GM18907 (cell line): Measurements from ENCODE around the gene RAD51B.

Experiments used
- ATAC-seq: cut with Tn5 transposase; IDR thresholded peaks from one replicate; pipeline ENCODE4 v1.9.1; 2021; ENCODE audit warnings: mild to moderate bottlenecking, moderate library complexity; ENCODE audit not compliant: unreplicated experiment

RAD51B gene

GRCh38 chr14:68394118-68394763 is 574.7 kb downstream of the RAD51B start:
- ATAC-seq = no peak

DNA sequence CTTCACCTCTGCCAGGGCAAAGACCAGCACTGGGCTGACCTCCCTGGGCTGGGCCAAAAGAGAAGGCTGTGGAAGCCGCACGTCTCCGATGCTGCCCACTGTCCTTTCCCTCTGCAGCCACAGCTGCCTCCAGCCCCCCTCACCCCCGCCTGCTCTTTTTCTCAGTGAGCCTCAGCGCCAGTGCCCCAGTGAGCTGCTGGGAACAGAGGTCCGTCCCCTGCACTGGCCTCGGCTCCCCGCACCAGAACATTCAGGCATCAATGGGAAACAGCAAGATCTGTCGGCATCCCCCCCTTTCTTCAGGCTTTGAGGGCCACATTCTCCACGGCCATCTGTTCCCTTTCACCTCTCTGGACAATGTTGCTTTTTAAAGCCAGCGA is 575.2 kb downstream of the RAD51B start:
- no peak for ATAC-seq

DNA sequence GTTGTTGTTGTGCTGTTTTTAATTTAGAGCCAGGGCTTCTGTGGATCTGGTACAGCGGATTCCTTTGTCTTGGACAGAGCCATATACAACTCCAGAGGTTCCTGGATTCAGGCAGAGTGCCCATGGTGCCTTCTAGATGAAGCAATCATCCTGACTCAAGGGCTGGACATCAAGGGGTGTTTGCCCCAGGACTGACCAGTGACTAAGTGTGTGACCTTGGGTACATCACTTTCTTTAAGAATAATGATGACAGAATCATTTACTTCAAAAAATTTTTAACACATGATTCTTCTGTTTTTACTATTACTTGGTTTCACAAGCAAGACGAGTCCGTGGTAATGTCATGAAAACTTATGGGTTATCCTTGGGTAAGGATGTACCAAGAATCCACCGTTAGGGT is 576.0 kb downstream of the RAD51B start:
- no peak for ATAC-seq

DNA sequence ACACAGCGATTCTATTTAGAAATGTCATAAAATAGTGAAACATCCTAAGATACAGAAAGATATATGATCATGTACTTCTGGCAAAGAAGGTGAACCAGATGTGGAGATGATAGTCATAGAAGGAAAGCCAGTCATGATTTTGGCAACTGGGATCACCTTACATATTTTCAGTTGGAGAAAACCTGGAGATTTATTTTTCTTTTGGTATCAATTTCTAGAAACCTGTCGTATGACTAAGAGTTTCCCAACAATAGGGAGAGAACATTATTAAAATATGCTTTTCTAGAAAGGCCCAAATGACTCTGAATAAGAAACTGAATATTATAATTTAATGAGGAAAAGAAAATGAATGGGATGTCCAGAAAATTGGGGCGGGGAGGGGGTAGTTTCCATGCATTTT is 576.9 kb downstream of the RAD51B start:
- no peak for ATAC-seq

- ATAC-seq = no peak
These were observed 577.8 kb downstream of the RAD51B start for GRCh38 chr14:68397371-68397811.

DNA sequence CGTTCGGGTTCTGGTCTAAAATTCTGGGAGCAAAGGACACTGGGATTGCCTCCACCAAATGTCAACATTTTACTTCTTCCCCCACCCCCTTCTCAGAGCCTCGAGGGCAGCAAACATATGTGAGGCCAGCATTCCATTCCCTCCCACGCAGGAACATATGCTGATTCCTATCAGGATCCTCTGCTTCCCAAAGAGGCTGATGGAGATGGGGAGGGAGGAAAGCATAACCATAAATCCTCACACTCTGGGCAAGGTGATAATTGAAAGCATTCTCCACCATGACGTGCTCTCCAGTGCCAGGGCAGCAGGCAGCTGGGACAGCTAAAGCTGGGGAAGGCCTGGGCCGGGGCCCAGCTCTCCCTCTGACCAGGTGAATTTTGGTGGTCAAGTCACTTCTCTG is 578.2 kb downstream of the RAD51B start:
- no peak for ATAC-seq

DNA sequence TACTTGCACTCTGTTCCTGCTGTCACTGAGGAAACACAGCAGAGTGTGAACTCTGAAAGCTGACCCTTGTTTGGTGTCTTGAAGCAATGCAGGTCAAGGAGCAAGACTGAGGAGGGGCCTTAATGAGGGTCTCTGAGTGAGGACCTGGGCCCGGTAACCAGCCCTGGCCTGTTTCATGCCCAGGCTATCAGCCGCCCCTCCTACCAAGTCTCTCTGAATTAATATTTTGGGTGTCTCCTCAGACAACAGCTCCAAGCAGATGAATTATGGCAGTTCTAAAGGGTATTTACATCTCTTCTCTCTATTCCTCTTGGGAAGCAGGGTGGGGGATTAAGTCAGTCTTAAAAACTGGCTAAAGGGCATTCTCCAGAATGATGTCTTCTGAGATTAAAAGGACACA is 578.8 kb downstream of the RAD51B start:
- no peak for ATAC-seq

DNA sequence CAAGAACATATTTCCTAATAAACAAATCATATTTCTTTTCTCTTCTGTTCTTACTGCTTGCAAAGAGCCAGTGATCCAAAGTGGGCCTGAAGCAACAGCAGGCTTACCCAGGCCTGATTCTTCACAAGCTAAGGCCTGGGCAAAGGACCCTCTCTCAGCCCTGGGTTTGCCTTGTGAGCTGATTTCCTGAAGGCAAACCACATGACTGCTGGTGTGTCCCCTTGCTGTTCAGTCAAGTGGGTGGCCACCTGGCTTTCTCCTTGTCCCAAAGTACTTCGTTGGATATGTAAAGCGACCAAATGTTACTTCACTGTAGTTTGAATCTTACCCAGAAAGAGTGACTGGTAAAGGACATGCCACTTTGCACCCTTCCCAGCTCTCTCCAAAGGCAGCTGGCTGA is 580.4 kb downstream of the RAD51B start:
- ATAC-seq = no peak

DNA sequence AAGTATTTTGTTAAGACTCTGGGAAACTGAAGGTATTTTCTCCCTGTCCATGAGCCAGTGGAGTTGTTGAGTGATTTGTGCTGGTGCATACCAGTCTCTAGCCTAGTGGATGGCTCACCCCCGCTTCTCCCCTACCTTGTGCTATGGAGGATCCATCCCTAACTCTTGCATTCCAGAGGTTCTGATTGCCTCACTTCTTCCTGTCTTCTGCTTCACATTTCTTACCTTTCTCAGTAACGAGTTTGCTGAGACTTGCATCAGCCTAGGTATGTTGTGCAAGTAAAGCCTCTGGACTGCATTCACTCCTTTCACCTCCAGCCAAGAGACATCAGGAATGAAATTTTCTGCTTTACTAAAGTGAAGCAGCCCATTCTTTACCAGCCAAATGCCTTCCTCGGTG is 581.7 kb downstream of the RAD51B start:
- ATAC-seq = peak; percentile 2

DNA sequence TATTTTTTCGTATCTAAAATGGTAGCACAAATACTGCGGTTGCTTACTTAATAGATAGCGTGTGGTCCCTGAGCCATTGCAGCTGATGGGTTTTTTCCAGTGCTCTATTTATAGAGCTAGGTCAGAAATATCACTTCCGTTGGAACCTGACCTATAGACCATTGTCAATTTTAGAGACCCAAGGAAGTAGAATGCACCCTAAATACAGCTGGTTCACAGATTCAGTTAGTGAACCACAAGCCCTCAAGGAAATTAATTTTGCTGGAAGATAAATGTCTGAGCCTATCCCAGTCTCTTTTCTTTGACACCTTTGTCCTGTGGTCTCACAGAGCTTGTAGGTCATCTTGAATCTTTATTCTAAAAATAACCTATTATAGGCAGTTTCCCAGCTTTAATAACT is 582.3 kb downstream of the RAD51B start:
- ATAC-seq = peak; percentile 78

GRCh38 chr14:68402525-68403101 is 583.0 kb downstream of the RAD51B start:
- no peak for ATAC-seq

DNA sequence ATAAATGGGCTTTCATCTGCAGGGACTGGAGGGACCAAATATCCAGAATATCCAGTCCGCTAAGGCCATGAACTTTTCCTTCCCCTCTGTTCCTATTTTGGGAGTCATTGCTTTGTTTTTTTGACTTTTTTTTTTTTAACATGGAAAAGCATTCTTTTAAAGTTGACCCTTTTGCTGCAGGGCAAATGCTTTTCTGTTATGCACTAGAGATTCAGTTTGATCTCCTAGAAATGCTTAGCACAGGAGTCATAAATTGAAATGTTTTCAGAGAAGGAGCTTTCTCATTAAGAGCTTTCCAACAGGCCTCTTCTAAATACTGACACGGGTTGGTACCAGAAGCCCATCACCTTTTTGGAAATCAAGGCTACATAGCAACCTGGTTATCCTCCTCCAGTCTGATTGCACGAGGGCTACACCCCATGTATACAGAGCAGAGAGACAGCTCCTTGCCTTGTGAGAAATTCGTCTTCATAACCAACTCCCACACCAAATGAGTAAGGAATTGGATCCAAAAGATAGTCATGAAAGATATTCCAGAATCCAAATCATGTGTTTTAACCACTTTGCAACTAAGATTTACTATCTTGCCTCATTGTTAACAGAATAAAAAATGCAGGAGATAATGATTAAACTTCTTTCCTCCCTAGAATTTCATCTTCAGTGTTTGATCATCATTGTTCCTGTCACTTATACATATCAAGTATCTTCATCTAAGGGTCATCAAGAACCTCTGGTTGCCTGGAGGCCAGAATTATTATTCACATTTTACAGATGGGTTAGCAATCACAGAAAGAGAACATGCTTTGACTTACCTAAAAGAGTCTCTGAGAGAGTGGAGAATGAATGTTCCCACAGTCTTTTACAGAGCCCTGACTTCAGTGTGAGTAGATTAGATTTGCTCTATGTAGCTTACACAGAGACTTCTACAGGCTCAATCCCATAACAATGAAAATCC is 583.9 kb downstream of the RAD51B start:
- ATAC-seq = no peak

- no peak for ATAC-seq
These were observed 584.6 kb downstream of the RAD51B start for GRCh38 chr14:68404146-68404527.

- no peak for ATAC-seq
These were observed 585.1 kb downstream of the RAD51B start for GRCh38 chr14:68404652-68405183.

DNA sequence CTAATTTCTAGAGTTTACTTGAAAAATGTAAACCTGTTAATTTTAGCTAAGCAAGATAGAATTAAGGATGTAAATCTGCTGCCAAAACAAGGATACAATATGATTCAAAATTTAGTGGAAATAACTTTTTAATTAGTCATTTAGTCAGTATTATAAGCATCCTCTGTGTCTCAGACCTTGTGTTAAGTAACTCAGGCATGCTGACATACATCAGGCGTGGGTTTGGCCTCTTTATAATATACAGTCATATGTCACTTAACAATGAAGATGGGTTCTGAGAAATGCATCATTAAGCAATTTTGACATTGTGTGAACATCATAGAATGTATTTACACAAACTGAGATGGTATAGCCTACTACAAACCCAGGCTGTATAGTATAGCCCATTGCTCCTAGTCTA is 586.4 kb downstream of the RAD51B start:
- ATAC-seq = no peak

- no peak for ATAC-seq
These were observed 587.7 kb downstream of the RAD51B start for GRCh38 chr14:68407285-68407684.

DNA sequence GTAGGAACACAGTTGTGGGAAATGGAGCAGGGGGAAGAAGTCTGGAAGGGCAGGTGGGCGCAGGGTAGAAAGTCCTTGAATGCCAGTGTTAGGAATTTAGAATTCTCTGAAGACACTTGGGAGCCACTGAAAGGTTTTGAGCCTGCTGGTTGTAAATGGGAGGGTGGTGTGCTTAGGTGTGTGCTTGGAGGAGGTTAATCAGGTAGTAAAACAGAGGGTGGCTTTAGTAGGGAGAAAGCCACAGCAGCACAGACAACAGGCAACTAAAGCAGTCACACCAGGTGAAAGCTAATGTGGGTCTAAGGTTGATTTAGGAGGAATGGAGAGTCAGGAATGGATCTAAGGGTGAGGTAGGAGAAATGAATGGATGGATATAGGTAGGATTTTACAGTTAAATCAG is 588.2 kb downstream of the RAD51B start:
- no peak for ATAC-seq

DNA sequence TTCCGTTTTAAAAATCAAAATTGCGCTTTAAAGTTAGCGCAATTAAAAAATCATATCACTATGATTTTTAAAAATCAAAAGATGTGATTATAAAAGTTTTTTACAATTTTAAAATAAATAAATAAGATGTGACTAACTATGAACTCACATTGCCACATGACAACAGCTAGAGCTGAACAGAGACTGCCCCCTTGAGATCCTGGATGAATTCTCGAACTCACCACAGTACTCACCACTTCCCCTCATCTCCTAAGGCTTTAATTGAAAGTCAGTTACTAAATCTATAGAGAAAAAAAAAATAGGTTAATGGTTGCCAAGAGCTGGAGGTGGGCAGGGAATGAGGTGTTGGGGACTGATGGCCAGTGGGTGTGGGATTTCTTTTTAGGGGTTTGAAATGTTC is 589.1 kb downstream of the RAD51B start:
- ATAC-seq = no peak

- ATAC-seq = no peak
These were observed 589.8 kb downstream of the RAD51B start for GRCh38 chr14:68409387-68409786.

DNA sequence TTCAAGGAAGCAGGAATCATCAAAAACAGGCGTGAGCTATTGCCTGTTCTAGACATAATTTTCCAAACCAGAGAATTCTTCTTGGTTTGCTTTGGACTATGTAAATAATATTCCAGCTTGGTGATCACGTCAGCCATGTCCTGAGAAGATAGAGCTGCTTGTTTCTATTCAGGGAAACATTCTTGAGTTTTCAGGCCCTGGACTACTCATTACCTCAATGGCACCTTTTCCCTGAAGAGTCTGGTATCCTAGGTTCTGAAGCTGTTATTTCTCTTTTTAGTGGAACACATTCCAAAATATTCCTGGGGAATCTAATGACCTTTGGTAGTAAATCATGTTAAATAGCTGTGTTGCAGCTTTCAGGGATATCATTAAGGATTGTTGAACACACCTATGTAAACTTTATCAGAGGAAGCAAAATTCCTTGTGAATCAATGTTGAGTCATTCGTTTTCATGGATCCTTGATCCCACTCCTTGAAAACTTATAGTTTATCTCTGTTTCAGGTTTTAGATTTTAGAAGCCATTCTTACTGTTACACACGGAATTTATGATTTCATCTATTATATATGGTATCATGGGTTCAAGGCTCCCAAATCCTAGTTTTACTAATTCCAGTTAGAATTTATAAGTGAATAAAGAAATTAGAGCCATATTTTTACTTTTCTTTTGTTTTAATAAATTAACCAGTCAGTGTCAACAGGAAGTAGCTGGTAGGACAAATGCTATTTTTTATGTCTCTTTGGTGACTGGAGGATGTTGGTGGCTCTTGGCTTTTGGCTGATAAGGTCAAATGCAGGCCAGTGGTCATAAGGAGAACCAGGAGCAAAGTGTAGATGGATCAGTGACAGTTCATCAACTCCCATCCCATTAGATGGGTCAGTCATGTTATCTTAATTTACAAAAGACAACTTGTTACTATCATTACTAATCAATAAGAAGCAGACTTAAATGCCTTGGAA is 593.2 kb downstream of the RAD51B start:
- no peak for ATAC-seq

DNA sequence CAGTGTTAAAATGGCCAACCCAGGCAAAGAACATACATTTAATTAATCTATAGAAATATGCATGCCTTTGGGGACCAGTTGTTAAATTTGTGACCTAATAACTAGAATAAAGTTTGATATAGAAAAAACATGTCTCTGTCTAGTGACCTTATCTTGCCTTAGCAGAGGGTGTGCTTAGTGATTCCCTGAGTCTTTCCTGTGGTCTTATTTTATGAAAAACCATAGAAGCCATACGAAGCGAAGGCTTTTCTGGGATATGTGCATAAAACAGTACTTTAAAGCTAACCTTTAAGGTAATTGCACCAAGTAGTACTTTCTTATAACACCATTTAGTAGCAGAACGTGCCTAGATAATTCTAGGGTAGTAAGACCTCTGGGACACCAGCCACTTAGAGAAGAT is 593.9 kb downstream of the RAD51B start:
- ATAC-seq = no peak
